ENCODE measurements around the gene KMT5C.
"Not testable (repeated sequence)": the region's sequence is repeated elsewhere in the genome, so short reads cannot be mapped to it uniquely, and the experiment has no call there.

KMT5C gene

GRCh38 chr19:55319785-55320184, 19.9 kb upstream of the KMT5C start:
- DNase-seq, result peak; percentile 12 to 26

GRCh38 chr19:55320844-55321419, 18.7 kb upstream of the KMT5C start:
- DNase-seq, result no peak

DNA sequence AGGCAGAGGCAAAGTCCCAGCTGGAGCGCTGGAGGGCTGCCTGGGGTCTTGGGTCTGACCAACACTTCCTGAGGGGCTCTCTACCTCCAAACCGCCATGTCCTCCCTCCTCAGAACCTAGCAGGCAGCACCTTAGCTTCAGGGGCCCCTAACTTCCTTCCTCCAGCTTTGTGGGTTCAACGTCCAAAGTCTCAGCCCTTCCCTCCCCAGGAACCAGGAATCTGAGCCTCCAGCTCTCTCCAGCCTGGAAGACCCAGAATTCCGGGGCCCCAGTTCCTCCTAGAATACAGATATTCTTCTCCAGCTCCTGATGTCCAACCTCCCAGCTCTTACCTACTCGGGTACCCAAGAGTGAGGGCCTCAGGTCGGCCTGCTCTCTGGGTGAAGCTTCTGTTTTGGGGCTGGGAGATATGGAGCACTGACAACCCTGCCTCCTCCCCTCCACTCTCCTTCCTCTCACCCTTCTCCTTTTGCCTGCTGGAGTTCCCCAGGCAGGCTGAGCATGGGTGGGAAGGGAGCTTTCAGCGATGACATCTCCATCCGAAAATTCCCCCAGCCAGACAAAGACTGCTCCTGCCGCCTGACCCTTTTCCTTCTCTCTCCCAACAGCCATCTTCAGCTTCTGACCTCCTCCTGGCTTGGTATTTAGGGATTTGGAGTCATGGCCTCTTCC, 18.1 kb upstream of the KMT5C start:
- no peak for DNase-seq

DNA sequence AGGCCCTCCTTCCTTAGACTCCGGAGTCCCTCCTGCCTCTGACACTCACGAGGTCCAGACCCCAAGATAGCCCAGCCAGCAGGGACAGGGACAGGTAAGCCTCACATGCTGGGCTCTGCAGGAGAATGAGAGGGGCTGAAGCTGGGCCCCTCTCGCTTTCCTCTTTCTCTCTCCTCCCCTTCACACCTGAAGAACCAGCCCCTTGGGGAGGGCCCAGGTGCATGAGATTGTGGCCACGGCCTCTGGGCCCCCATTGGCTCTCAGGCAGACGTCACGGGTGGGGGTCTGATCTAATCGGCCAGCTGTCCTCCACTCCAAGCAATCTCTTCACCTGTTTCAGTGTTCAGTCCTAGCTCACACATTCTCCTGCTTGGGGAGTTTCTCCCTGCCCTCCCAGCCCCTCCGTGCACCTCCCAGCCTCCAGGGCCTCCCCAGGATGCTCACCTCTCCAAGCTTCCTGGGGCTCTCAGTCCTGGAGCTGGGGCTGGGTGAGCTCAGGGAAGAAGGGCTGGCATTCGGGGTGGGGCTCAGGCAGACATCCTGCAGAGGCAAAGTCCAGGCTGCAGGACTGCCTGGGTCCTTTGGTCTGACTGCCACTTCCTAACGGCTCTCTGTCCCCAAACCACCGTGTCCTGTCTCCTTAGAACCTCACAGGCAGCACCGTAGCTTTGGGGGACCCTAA, 17.3 kb upstream of the KMT5C start:
- DNase-seq, result no peak

DNA sequence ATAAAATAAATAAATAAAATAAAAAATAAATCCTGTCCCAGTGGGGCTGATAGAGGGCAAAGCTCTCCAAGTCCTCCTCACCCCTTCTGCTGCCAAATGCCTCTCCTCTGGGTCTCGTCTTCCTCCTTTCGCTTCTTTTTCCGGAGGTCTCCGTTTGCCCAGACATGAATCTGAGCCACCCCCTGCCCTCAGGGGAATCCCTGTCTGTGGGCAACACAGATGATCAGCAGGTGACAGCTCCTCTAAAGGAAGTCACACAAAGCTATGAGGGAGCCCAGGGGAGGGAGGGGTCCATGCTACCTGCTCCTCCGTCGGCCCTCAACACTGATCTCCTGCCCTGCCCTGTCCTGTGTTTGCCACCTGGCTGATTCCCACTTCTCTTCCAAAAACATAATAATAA, 15.0 kb upstream of the KMT5C start:
- no peak for DNase-seq

GRCh38 chr19:55325172-55325571, 14.5 kb upstream of the KMT5C start, which contains the start of gene TMEM150B:
Gene TMEM150B (minus strand): TSS chr19:55325341. CDS start chr19:55321036, 4,305 bp downstream.
- DNase-seq, result no peak

GRCh38 chr19:55328774-55329318, 10.8 kb upstream of the KMT5C start:
- DNase-seq, result peak in 1 of 2 experiments; percentile 41

GRCh38 chr19:55329791-55330190, 9.9 kb upstream of the KMT5C start:
- not testable (repeated sequence) for DNase-seq

GRCh38 chr19:55333870-55334269, 5.8 kb upstream of the KMT5C start:
- DNase-seq, result no peak

DNA sequence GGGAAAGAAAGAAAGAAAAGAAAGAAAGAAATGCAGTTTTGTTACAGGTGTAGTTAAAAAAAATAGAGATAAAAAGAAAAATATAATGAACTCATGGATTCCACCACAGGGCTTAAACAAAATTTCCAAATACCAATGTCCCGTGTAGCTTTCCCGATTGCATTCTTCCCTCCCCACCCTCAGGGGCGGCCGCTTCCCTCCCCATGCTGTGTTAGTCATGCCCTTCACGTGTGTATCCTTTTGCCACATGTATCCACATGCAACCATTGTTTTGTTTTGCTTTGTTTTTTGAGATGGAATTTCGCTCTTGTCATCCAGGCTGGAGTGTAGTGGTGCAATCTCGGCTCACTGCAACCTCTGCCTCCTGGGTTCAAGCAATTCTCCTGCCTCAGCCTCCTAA, 3.6 kb upstream of the KMT5C start:
- no peak for DNase-seq

DNA sequence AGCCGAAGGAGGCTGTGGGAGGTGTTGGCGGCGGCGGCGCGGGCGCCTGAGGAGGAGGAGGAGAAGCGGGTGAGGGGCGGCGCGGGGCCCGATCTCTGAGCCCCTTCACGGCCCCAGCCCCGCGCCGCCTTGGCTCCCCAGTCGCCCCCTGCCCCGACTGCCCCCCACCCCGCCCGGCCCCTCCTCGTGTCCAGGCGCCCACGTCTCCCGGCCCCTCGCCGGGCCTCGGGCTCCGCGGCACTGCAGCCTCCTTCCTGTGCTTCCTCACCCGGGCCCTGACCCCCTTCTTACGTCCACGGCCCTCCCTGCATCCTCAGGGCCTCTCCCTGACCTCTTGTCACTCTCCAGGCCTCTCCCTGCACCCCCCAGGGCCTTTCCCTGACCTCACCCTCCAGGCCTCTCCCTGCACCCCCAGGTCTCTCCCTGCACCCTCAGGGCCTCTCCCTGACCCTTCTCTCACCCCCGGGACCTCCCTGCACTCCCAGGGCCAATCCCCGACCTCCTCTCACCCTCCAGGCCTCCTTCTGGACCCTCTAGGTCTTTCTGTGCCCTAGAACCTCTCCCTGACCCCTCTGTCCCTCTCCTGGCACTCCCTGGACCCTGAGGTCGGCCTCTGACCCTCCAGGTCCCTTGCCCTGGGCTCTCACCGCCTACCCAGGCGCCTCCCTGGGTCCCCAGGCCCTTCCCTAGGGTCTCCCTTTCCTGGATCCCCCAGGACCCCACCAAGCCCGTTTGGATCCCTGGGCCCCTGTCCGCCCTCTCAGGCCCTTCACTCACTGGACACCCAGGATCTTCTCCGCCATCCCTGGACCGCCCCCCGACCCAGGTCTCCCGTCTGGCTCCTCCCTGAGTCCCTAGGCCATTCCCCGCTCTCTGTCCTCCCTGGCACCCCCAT, 460 bp downstream of the KMT5C start:
- no peak for DNase-seq

- DNase-seq, result peak; percentile 54 to 74
Observed at GRCh38 chr19:55340784-55341147, 1.1 kb downstream of the KMT5C start.

DNA sequence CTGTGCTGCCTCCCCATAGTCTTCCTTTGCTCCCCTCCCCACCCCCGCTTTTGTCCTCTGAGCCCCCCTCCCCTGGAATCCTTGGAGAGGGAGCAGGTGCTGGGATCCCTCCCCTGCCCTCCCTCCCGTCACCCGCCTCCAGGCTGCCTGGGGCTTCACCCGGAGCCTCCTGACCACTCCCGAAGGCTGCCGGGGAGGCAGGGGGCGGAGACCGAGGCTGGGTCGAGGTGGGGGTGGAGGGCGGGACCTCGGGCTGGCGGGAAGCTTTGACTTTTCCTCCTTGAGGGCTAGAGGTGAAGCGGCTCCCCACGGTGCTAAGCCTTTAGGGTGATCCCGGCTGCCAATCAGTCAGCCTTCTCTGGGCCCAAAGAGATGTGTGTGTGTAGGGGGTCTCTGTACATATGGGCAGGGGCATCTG, 1.5 kb downstream of the KMT5C start:
- peak; percentile 74 to 81 for DNase-seq

GRCh38 chr19:55341595-55342531, 2.2 kb downstream of the KMT5C start:
- DNase-seq, result no peak

DNA sequence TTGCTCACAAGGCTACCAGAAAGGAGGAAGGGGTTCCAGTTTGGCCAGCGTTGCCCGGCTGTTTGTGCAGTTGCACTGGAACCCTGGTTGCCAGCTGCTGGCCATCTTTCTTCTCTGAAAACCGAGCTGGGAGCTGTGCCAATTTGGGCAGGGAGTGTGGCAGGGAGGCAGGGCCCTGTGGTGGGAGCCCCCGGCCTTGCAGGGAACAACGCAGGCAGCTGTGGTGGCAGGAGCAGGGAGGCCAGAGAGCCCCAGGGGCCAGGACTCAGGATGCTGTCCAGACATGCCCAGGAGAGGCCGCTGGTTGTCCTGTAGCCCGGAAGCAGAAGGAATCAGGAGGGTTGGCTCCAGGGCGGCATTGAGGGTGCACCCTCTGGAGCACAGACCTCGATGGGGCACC, 4.8 kb downstream of the KMT5C start:
- no peak for DNase-seq

DNA sequence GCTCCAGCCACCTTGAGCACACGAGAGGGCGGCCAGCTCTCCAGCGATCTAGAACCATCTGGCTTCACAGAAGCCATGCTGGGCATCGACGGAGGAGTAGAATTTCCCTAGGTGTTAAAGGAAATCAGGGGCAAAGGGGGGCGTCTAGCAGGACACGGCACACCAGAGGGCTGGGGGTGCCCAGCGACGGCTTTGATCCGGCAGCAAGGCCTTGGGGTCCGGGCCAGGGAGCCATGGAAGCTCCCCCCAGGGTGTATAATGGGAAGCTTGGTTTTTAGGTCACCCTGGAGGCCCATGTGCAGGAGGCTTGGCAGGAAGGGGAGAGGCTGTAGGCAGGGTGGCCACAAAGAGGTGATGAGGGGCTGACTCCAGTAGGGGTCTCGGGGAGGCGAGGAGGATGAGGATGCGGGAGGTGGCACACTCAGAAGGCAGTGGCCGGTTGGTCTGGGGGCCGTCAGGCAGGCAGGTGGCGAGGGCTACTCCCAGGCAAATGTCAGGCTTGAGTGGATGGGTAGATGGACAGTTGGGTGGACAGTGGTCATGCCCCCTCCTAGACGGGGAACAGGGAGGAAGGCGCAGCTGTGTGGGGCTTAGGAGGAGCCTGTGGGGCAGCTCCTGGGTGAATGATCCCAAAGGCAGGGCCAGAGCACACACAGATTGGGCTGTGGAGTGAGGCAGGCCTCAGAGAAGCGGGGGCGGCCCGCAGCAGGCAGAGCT, 5.6 kb downstream of the KMT5C start:
- no peak for DNase-seq

DNA sequence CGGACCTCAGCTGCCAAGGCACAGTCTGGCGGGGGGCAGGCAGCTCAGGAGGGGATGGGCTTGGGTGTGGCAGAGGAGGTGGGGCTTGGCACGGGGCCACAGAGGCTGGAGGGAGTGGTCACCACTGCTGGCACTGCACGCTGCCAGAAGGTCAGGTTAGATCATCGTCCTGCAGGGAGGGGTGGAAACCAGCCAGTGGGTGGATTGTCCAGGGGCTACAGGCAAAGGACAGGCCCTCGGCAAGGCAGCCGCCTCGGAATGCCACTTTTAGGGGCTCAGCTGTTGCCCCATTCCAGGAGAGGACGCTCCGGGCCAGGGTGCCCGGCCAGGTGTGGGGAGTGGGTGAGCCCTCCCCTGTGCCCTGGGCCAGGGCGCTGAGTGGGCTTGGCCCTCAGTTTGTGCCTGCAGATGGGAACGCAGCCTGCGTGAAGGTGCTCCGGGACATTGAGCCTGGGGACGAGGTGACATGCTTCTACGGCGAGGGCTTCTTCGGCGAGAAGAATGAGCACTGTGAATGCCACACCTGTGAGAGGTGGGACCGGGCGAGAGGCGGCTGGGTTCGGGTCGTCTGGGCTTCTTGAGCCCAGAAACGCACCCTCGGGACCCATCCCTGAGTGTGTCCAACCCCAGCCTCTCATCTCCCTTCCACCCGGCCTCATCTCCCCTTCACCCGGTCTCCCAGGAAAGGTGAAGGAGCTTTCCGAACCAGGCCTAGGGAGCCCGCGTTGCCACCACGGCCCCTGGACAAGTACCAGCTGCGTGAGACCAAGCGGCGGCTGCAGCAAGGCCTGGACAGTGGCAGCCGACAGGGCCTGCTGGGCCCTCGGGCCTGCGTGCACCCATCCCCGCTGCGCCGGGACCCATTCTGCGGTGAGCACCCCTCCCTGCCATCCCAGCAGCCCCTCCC, 6.4 kb downstream of the KMT5C start:
- no peak for DNase-seq

- DNase-seq, result no peak
Observed at GRCh38 chr19:55346725-55347441, 7.2 kb downstream of the KMT5C start.

- no peak for DNase-seq
Observed at GRCh38 chr19:55347442-55348009, 7.8 kb downstream of the KMT5C start.

Measured in NCI-H524 (cell line).